ENCODE measurements around the gene LRAT.

- TF ChIP-seq BHLHE40 (IDR thresholded peaks at IDR 0.05; ENCODE audit: borderline replicate concordance) (no peak), NFRKB (IDR thresholded peaks at IDR 0.05) (no peak)
Measured at GRCh38 chr4:154781983-154782293, 38.1 kb downstream of the LRAT start.

Measured in HEK293T (cell line).